Osteocyte (in vitro differentiated cells): Measurements from ENCODE around the gene UMOD. TPM values are rescaled to one million over a fixed set of nuclear protein-coding genes. Genes with fewer than 3 reads are reported as not detected.
"Not testable (repeated sequence)": the region's sequence is repeated elsewhere in the genome, so short reads cannot be mapped to it uniquely, and the experiment has no call there.

Experiments
- DNase-seq: peaks from one replicate; pipeline ENCODE4 v3.0.0; 2021; ENCODE audit warnings: mixed read lengths; ENCODE audit not compliant: unreplicated experiment; ENCODE audit errors: extremely low spot score
- H3K27ac Mint-ChIP-seq: one replicate; pipeline ENCODE4 v1.8.0; 2021; ENCODE audit warnings: mild to moderate bottlenecking, mixed read lengths; ENCODE audit not compliant: unreplicated experiment
- H3K27me3 Mint-ChIP-seq: one replicate; pipeline ENCODE4 v1.8.0; 2021; ENCODE audit warnings: mixed read lengths; ENCODE audit not compliant: unreplicated experiment
- H3K36me3 Mint-ChIP-seq: one replicate; pipeline ENCODE4 v1.8.0; 2021; ENCODE audit warnings: mixed read lengths; ENCODE audit not compliant: unreplicated experiment
- H3K4me1 Mint-ChIP-seq: one replicate; pipeline ENCODE4 v1.8.0; 2021; ENCODE audit warnings: mixed read lengths; ENCODE audit not compliant: unreplicated experiment
- H3K4me3 Mint-ChIP-seq: one replicate; pipeline ENCODE4 v1.8.0; 2021; ENCODE audit warnings: mild to moderate bottlenecking, moderate library complexity, mixed read lengths; ENCODE audit not compliant: unreplicated experiment
- H3K9me3 Mint-ChIP-seq: one replicate; pipeline ENCODE4 v1.8.0; 2021; ENCODE audit warnings: mixed read lengths; ENCODE audit not compliant: unreplicated experiment
- CTCF ChIP-seq: fragments of 200-600 bp; sonication (generic); IDR thresholded peaks from 2 replicates; pipeline ENCODE4 v1.5.0; 2021; ENCODE audit warnings: antibody characterized with exemption, mild to moderate bottlenecking, moderate library complexity
- total RNA-seq: library from RNA; stranded (reverse); gene quantifications from 2 replicates; pipeline ENCODE4 v1.2.1, GENCODE V29; 2021

UMOD gene
- total RNA-seq, 1 donor from 2014 or later: not detected

GRCh38 chr16:20323591-20324117 is 28.9 kb downstream of the UMOD start:
- Mint-ChIP-seq H3K4me1 (no peaks in the 10 kb centered on the region), H3K36me3 (no peaks in the 10 kb centered on the region), H3K27me3 (no peaks in the 10 kb centered on the region), H3K4me3 (no peak overlapping the region), H3K9me3 (peaks cover 4% of the 10 kb centered on the region), H3K27ac (no peak overlapping the region)
- DNase-seq: no peak
- no peak for TF ChIP-seq CTCF

GRCh38 chr16:20322696-20323095 is 29.8 kb downstream of the UMOD start:
- H3K27ac Mint-ChIP-seq: no peak overlapping the region
- H3K36me3 Mint-ChIP-seq: no peaks in the 10 kb centered on the region
- TF ChIP-seq CTCF: no peak
- no peak overlapping the region for H3K4me3 Mint-ChIP-seq
- H3K4me1 Mint-ChIP-seq: no peaks in the 10 kb centered on the region
- no peak for DNase-seq
- peaks cover 4% of the 10 kb centered on the region for H3K9me3 Mint-ChIP-seq
- H3K27me3 Mint-ChIP-seq: no peaks in the 10 kb centered on the region

- TF ChIP-seq CTCF: no peak
- no peaks in the 10 kb centered on the region for H3K4me1 Mint-ChIP-seq
- no peak overlapping the region for H3K27ac Mint-ChIP-seq
- H3K36me3 Mint-ChIP-seq: no peaks in the 10 kb centered on the region
- H3K27me3 Mint-ChIP-seq: no peaks in the 10 kb centered on the region
- DNase-seq: no peak
- no peaks in the 10 kb centered on the region for H3K9me3 Mint-ChIP-seq
- no peak overlapping the region for H3K4me3 Mint-ChIP-seq
These were observed 30.8 kb downstream of the UMOD start for GRCh38 chr16:20321671-20322070.

GRCh38 chr16:20321051-20321450 is 31.5 kb downstream of the UMOD start:
- not testable (repeated sequence) for H3K4me3 Mint-ChIP-seq, H3K4me1 Mint-ChIP-seq, DNase-seq, H3K9me3 Mint-ChIP-seq, H3K27ac Mint-ChIP-seq, H3K27me3 Mint-ChIP-seq, H3K36me3 Mint-ChIP-seq

- H3K4me1 Mint-ChIP-seq: no peaks in the 10 kb centered on the region
- H3K27me3 Mint-ChIP-seq: no peaks in the 10 kb centered on the region
- no peak overlapping the region for H3K27ac Mint-ChIP-seq
- no peak overlapping the region for H3K4me3 Mint-ChIP-seq
- DNase-seq: no peak
- no peaks in the 10 kb centered on the region for H3K36me3 Mint-ChIP-seq
- no peaks in the 10 kb centered on the region for H3K9me3 Mint-ChIP-seq
- TF ChIP-seq CTCF: no peak
These were observed 31.9 kb downstream of the UMOD start for GRCh38 chr16:20320592-20320991.

GRCh38 chr16:20320178-20320577 is 32.3 kb downstream of the UMOD start:
- no peaks in the 10 kb centered on the region for H3K27me3 Mint-ChIP-seq
- no peak for DNase-seq
- no peaks in the 10 kb centered on the region for H3K4me1 Mint-ChIP-seq
- no peaks in the 10 kb centered on the region for H3K36me3 Mint-ChIP-seq
- H3K9me3 Mint-ChIP-seq: no peaks in the 10 kb centered on the region
- no peak overlapping the region for H3K27ac Mint-ChIP-seq
- no peak for TF ChIP-seq CTCF
- H3K4me3 Mint-ChIP-seq: no peak overlapping the region
